ENCODE results near the gene MAGEA11.
"Not testable (repeated sequence)": the region's sequence is repeated elsewhere in the genome, so short reads cannot be mapped to it uniquely, and the experiment has no call there.

The MAGEA11 gene

GRCh38 chrX:149759824-149760223 is 48.0 kb downstream of the MAGEA11 start:
- no peak overlapping the region for H3K4me2 ChIP-seq
- H4K20me1 ChIP-seq (ENCODE audit: insufficient read depth): no peaks in the 10 kb centered on the region
- H3K79me2 ChIP-seq (ENCODE audit: insufficient read depth, low read depth): no peaks in the 10 kb centered on the region
- no peak overlapping the region for H2AFZ ChIP-seq (ENCODE audit: low read depth)
- no peaks in the 10 kb centered on the region for H3K4me1 ChIP-seq (ENCODE audit: low read depth, poor library complexity, severe bottlenecking)
- no peak overlapping the region for H3K4me3 ChIP-seq (IDR thresholded peaks at IDR 0.05; ENCODE audit: insufficient read depth, low read depth, low read length)
- H3K9ac ChIP-seq: no peak overlapping the region
- H3K27me3 ChIP-seq (ENCODE audit: insufficient read depth, low read depth): no peaks in the 10 kb centered on the region
- no peak for TF ChIP-seq CTCF (conservative IDR thresholded peaks at IDR 0.05; ENCODE audit: low read depth, low read length)
- no peak overlapping the region for H3K27ac ChIP-seq
- H3K36me3 ChIP-seq (ENCODE audit: insufficient read depth): no peaks in the 10 kb centered on the region

GRCh38 chrX:149760965-149761364 is 49.1 kb downstream of the MAGEA11 start:
- Histone ChIP-seq H4K20me1 (ENCODE audit: insufficient read depth) (no peaks in the 10 kb centered on the region), H3K79me2 (ENCODE audit: insufficient read depth, low read depth) (no peaks in the 10 kb centered on the region), H3K27me3 (ENCODE audit: insufficient read depth, low read depth) (no peaks in the 10 kb centered on the region), H3K27ac (no peak overlapping the region), H3K4me3 (IDR thresholded peaks at IDR 0.05; ENCODE audit: insufficient read depth, low read depth, low read length) (no peak overlapping the region), H2AFZ (ENCODE audit: low read depth) (no peak overlapping the region), H3K4me1 (ENCODE audit: low read depth, poor library complexity, severe bottlenecking) (no peaks in the 10 kb centered on the region), H3K4me2 (no peak overlapping the region), H3K9ac (no peak overlapping the region), H3K36me3 (ENCODE audit: insufficient read depth) (no peaks in the 10 kb centered on the region)
- no peak for TF ChIP-seq CTCF (conservative IDR thresholded peaks at IDR 0.05; ENCODE audit: low read depth, low read length)

GRCh38 chrX:149761858-149762674 is 50.2 kb downstream of the MAGEA11 start:
- not testable (repeated sequence) for H2AFZ ChIP-seq (ENCODE audit: low read depth); H3K36me3 ChIP-seq (ENCODE audit: insufficient read depth); H3K27ac ChIP-seq; H3K79me2 ChIP-seq (ENCODE audit: insufficient read depth, low read depth); H3K9ac ChIP-seq; H3K4me1 ChIP-seq (ENCODE audit: low read depth, poor library complexity, severe bottlenecking); H3K4me2 ChIP-seq; H4K20me1 ChIP-seq (ENCODE audit: insufficient read depth); H3K27me3 ChIP-seq (ENCODE audit: insufficient read depth, low read depth); H3K4me3 ChIP-seq (IDR thresholded peaks at IDR 0.05; ENCODE audit: insufficient read depth, low read depth, low read length)

- Histone ChIP-seq H3K9ac (no peak overlapping the region), H3K4me2 (no peak overlapping the region), H2AFZ (ENCODE audit: low read depth) (no peak overlapping the region), H3K27me3 (ENCODE audit: insufficient read depth, low read depth) (no peaks in the 10 kb centered on the region), H3K79me2 (ENCODE audit: insufficient read depth, low read depth) (no peaks in the 10 kb centered on the region), H3K27ac (no peak overlapping the region), H3K4me1 (ENCODE audit: low read depth, poor library complexity, severe bottlenecking) (no peaks in the 10 kb centered on the region), H3K4me3 (IDR thresholded peaks at IDR 0.05; ENCODE audit: insufficient read depth, low read depth, low read length) (no peak overlapping the region), H4K20me1 (ENCODE audit: insufficient read depth) (no peaks in the 10 kb centered on the region), H3K36me3 (ENCODE audit: insufficient read depth) (no peaks in the 10 kb centered on the region)
- TF ChIP-seq CTCF (conservative IDR thresholded peaks at IDR 0.05; ENCODE audit: low read depth, low read length): no peak
These were observed 51.1 kb downstream of the MAGEA11 start for GRCh38 chrX:149762696-149763614.
